ENCODE results near the gene FSD1.
A peak's percentile ranks its signal among the peaks of the same experiment; 100 is the strongest.

The FSD1 gene

GRCh38 chr19:4366666-4367335 is 62.4 kb downstream of the FSD1 start:
- no peak for DNase-seq

- no peak for DNase-seq
Measured at GRCh38 chr19:4367336-4367723, 62.9 kb downstream of the FSD1 start.

GRCh38 chr19:4367781-4368127 is 63.4 kb downstream of the FSD1 start:
- DNase-seq, result no peak

- DNase-seq, result no peak
Measured at GRCh38 chr19:4368128-4368820, 63.9 kb downstream of the FSD1 start.

- peak; percentile 69 for DNase-seq
Measured at GRCh38 chr19:4369109-4369887, 64.9 kb downstream of the FSD1 start.

GRCh38 chr19:4369888-4370260 is 65.5 kb downstream of the FSD1 start:
- DNase-seq, result peak; percentile 76

- no peak for DNase-seq
Measured at GRCh38 chr19:4370418-4371041, 66.1 kb downstream of the FSD1 start.

GRCh38 chr19:4371247-4372164 is 67.1 kb downstream of the FSD1 start:
- no peak for DNase-seq

- DNase-seq, result no peak
Measured at GRCh38 chr19:4372165-4373012, 68.0 kb downstream of the FSD1 start.

- DNase-seq, result no peak
Measured at GRCh38 chr19:4373013-4373367, 68.6 kb downstream of the FSD1 start.
